H1 (cell line): Measurements from ENCODE around the gene HS6ST1. TPM values are rescaled to one million over a fixed set of nuclear protein-coding genes. Genes with fewer than 3 reads are reported as not detected.

Experiments
- CTCF ChIA-PET: fragments of 300-600 bp; sonication (Branson Sonifier 250); formaldehyde crosslinking; loops from one replicate; lab custom pipeline; 2021; ENCODE audit not compliant: partially characterized antibody; lab: Charles Lee
- POLR2A ChIA-PET: fragments of 300-600 bp; sonication (Branson Sonifier 250); formaldehyde crosslinking; loops from one replicate; lab custom pipeline; 2021; ENCODE audit warnings: inconsistent platforms; ENCODE audit not compliant: partially characterized antibody; lab: Charles Lee
- DNase-seq, 2 experiments: peaks; one replicate each; pipeline versions ENCODE4 v3.0.0 to v3.0.0-alpha.2; 2010 to 2022; ENCODE audit warnings: low spot score in 2 of 2, low read depth in 1 of 2, mixed read lengths in 1 of 2
- FAIRE-seq: peaks from 2 replicates; lab custom pipeline; 2011; peaks lifted over from hg19 to GRCh38; lab: Jason Lieb, UNC
- H2AFZ ChIP-seq: 2 replicates; pipeline ENCODE4 v1.8.1; 2012; ENCODE audit warnings: low read length, inconsistent platforms
- H2AK5ac ChIP-seq: 2 replicates; pipeline ENCODE4 v1.6.1; 2013; ENCODE audit warnings: low read depth, low read length
- H2BK120ac ChIP-seq: replicated peaks from 2 replicates; pipeline ENCODE3; 2013; ENCODE audit warnings: low read depth, low read length, inconsistent platforms
- H2BK12ac ChIP-seq: 2 replicates; pipeline ENCODE4 v1.6.1; 2013; ENCODE audit warnings: low read depth, low read length
- H2BK15ac ChIP-seq: 2 replicates; pipeline ENCODE4 v1.6.1; 2013; ENCODE audit warnings: low read length
- H2BK20ac ChIP-seq: 2 replicates; pipeline ENCODE4 v1.6.1; 2013; ENCODE audit warnings: low read length
- H2BK5ac ChIP-seq: 2 replicates; pipeline ENCODE4 v1.6.1; 2013; ENCODE audit warnings: low read depth, low read length
- H3K14ac ChIP-seq: 2 replicates; pipeline ENCODE4 v1.6.1; 2013; ENCODE audit warnings: inconsistent platforms; ENCODE audit not compliant: insufficient read length
- H3K18ac ChIP-seq: 2 replicates; pipeline ENCODE4 v1.6.1; 2013; ENCODE audit warnings: low read length; ENCODE audit errors: extremely low read depth
- H3K23ac ChIP-seq: 2 replicates; pipeline ENCODE4 v1.6.1; 2013; ENCODE audit warnings: inconsistent platforms; ENCODE audit not compliant: insufficient read length
- H3K23me2 ChIP-seq: 2 replicates; pipeline ENCODE4 v1.6.1; 2013; ENCODE audit warnings: low read depth, low read length
- H3K27ac ChIP-seq: 2 replicates; pipeline ENCODE4 v1.6.1; 2011; ENCODE audit warnings: low read depth, low read length, inconsistent platforms
- H3K27me3 ChIP-seq, 4 experiments: replicated peaks in 1 of 4; 1 replicate in 1 of 4; 2 replicates in 3 of 4; pipeline versions ENCODE4 v1.6.1 to v1.8.1; 2011 to 2013; ENCODE audit warnings: low read length in 3 of 4, mild to moderate bottlenecking in 3 of 4, inconsistent platforms in 2 of 4, mixed read lengths in 2 of 4, moderate library complexity in 1 of 4; ENCODE audit not compliant: control insufficient read depth in 3 of 4, insufficient read depth in 3 of 4; ENCODE audit errors: extremely low read depth in 1 of 4
- H3K36me3 ChIP-seq, 4 experiments: 2 replicates each; pipeline versions ENCODE4 v1.6.1 to v1.8.1; 2011 to 2013; ENCODE audit warnings: mild to moderate bottlenecking in 4 of 4, low read length in 3 of 4, moderate library complexity in 2 of 4, control low read depth in 1 of 4, inconsistent platforms in 1 of 4; ENCODE audit not compliant: insufficient read depth in 4 of 4, control insufficient read depth in 2 of 4
- H3K4ac ChIP-seq: replicated peaks from 2 replicates; pipeline ENCODE3; 2013; ENCODE audit warnings: low read length, low read depth, mixed read lengths, inconsistent platforms; ENCODE audit not compliant: insufficient read length
- H3K4me1 ChIP-seq, 4 experiments: replicated peaks in 1 of 4; 1 replicate in 1 of 4; 2 replicates in 3 of 4; pipeline versions ENCODE4 v1.6.1 to v1.8.1; 2011 to 2013; ENCODE audit warnings: low read length in 3 of 4, inconsistent platforms in 2 of 4, mixed read lengths in 1 of 4; ENCODE audit not compliant: insufficient read depth in 4 of 4, control insufficient read depth in 3 of 4
- H3K4me2 ChIP-seq, 2 experiments: 2 replicates each; pipeline versions ENCODE4 v1.6.1 to v1.8.1; 2011 to 2013; ENCODE audit warnings: low read depth in 2 of 2, low read length in 2 of 2, control low read depth in 1 of 2, inconsistent platforms in 1 of 2, mild to moderate bottlenecking in 1 of 2; ENCODE audit not compliant: insufficient read depth in 1 of 2
- H3K4me3 ChIP-seq, 4 experiments: fragments of 200-600, 300-600 bp in 1 of 4; sonication (generic), shearing (Covaris generic), sonication (Bioruptor Twin) in 1 of 4; 2 replicates each; pipeline versions ENCODE4 v1.5.1 to v1.8.1; 2011 to 2016; ENCODE audit warnings: low read length in 4 of 4, low read depth in 3 of 4, control low read depth in 2 of 4, inconsistent platforms in 2 of 4, mild to moderate bottlenecking in 2 of 4, mixed read lengths in 1 of 4, moderate library complexity in 1 of 4; ENCODE audit not compliant: insufficient read depth in 2 of 4; ENCODE audit errors: extremely low read depth in 1 of 4
- H3K56ac ChIP-seq: replicated peaks from 2 replicates; pipeline ENCODE3; 2013; ENCODE audit warnings: low read depth, mild to moderate bottlenecking, mixed read lengths, low read length, inconsistent platforms; ENCODE audit not compliant: insufficient read length
- H3K79me1 ChIP-seq: 2 replicates; pipeline ENCODE4 v1.6.1; 2013; ENCODE audit warnings: low read depth, low read length, control low read depth
- H3K79me2 ChIP-seq, 2 experiments: 2 replicates each; pipeline versions ENCODE4 v1.6.1 to v1.8.1; 2012 to 2013; ENCODE audit warnings: low read length in 2 of 2, mild to moderate bottlenecking in 2 of 2, inconsistent platforms in 1 of 2; ENCODE audit not compliant: insufficient read depth in 2 of 2, control insufficient read depth in 1 of 2
- H3K9ac ChIP-seq, 4 experiments: replicated peaks in 1 of 4; 1 replicate in 1 of 4; 2 replicates in 3 of 4; pipeline versions ENCODE4 v1.6.1 to v1.8.1; 2011 to 2013; ENCODE audit warnings: low read depth in 3 of 4, low read length in 3 of 4, control low read depth in 2 of 4, mild to moderate bottlenecking in 2 of 4, moderate library complexity in 2 of 4, inconsistent platforms in 1 of 4; ENCODE audit errors: extremely low read depth in 1 of 4
- H3K9me3 ChIP-seq, 2 experiments: 2 replicates each; pipeline versions ENCODE4 v1.6.1 to v1.8.1; 2012 to 2013; ENCODE audit warnings: mild to moderate bottlenecking in 2 of 2, moderate library complexity in 2 of 2, control low read depth in 1 of 2, inconsistent platforms in 1 of 2, low read depth in 1 of 2, low read length in 1 of 2, mixed read lengths in 1 of 2; ENCODE audit not compliant: insufficient read depth in 2 of 2
- H4K20me1 ChIP-seq, 2 experiments: replicated peaks in 1 of 2; 2 replicates each; pipeline versions ENCODE3 to v1.8.1; 2011 to 2013; ENCODE audit warnings: inconsistent platforms in 2 of 2, low read length in 2 of 2, mild to moderate bottlenecking in 1 of 2; ENCODE audit not compliant: insufficient read depth in 2 of 2, control insufficient read depth in 1 of 2
- H4K5ac ChIP-seq: 2 replicates; pipeline ENCODE4 v1.6.1; 2013; ENCODE audit warnings: low read length, low read depth, mixed read lengths, inconsistent platforms; ENCODE audit not compliant: insufficient read length
- H4K8ac ChIP-seq: 2 replicates; pipeline ENCODE4 v1.8.0; 2013; ENCODE audit warnings: mild to moderate bottlenecking, moderate library complexity, low read length, inconsistent platforms; ENCODE audit not compliant: insufficient read depth; ENCODE audit errors: extremely low read depth
- H4K91ac ChIP-seq: replicated peaks from 2 replicates; pipeline ENCODE3; 2013; ENCODE audit warnings: low read length, mixed read lengths, inconsistent platforms; ENCODE audit not compliant: insufficient read length
- HDAC2 ChIP-seq, 2 experiments: fragments of 300-600 bp in 1 of 2; sonication (generic) in 1 of 2; IDR thresholded peaks; 2 replicates each; pipeline ENCODE4 v1.6.1; 2011 to 2012; ENCODE audit warnings: low read depth in 2 of 2, low read length in 2 of 2, mild to moderate bottlenecking in 2 of 2, moderate library complexity in 2 of 2, borderline replicate concordance in 1 of 2, inconsistent platforms in 1 of 2
- POLR2AphosphoS5 ChIP-seq: IDR thresholded peaks from 2 replicates; pipeline ENCODE4 v1.6.1; 2011; ENCODE audit warnings: low read depth, low read length
- RFX5 ChIP-seq: IDR thresholded peaks from 2 replicates; pipeline ENCODE4 v1.6.1; 2011; ENCODE audit warnings: low read depth, low read length, improper control_type of control experiment, borderline replicate concordance
- TEAD4 ChIP-seq: IDR thresholded peaks from 2 replicates; pipeline ENCODE4 v1.6.1; 2012; ENCODE audit warnings: low read depth, low read length, inconsistent platforms, mixed read lengths
- WGBS, 2 experiments: shearing (Covaris generic) in 1 of 2; methylation state at CpG; one replicate each; pipeline versions ENCODE4 v1.1.6 to v1.1.7; 2013 to 2015; ENCODE audit warnings: low lambda C conversion rate in 2 of 2, mixed read lengths in 2 of 2, inconsistent platforms in 1 of 2, low coverage in 1 of 2, missing lambda C conversion rate in 1 of 2; ENCODE audit not compliant: insufficient replicate concordance in 2 of 2, insufficient coverage in 1 of 2, insufficient read length in 1 of 2; ENCODE audit errors: extremely low coverage in 1 of 2, missing lambda C conversion rate in 1 of 2; 5-methylcytosine and 5-hydroxymethylcytosine counted together
- polyA plus RNA-seq, 7 experiments: library from polyadenylated mRNA; depleted of rRNA in 3 of 7; stranded (reverse) in 5 of 7; unstranded in 2 of 7; fragments of >200 nt in 5 of 7; fragments of 200-250 nt in 2 of 7; gene quantifications; 1 replicate in 5 of 7; 2 replicates in 1 of 7; 4 replicates in 1 of 7; pipeline versions ENCODE4 v1.2.1 to v1.2.3, GENCODE V29; 2011 to 2013; ENCODE audit warnings: missing spikeins in 2 of 7, mixed read lengths in 2 of 7
- total RNA-seq: library from RNA; stranded (reverse); fragmentation: NEBNext Ultra II Directional; extraction: Animal tissue kit (Norgen Biotek cat#: 25700); gene quantifications from 2 replicates; pipeline ENCODE4 v1.2.1, GENCODE V29; 2021

HS6ST1 gene
- total and polyA plus RNA-seq, 2 of the 8 experiments (the other 6 are each of a cell fraction or from before 2014, with no cell fraction given), result 37.4 to 74.6 TPM

DNA sequence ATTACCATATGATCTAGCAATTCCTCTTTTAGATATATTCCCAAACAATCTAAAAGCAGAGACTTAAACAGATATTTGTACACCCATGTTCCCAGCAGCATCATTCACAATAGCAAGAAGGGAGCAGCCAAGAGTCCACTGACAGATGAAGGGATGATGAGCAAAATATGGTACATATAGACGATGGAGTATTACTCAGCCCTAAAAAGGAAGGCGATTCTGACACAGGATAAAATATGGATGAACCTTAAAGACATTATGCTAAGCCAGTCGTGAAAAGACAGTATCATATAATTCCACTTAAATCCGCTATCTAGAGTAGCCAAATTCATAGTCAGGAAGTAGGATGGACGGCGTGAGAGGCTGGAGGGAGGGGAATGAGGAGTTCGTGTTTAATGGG is 20.4 kb downstream of the HS6ST1 start:
- no peak overlapping the region for H2AFZ ChIP-seq
- no peak overlapping the region for H2BK20ac ChIP-seq
- H3K4me2 ChIP-seq, result no peak overlapping the region
- H3K4me3 ChIP-seq, result no peak overlapping the region
- no peak overlapping the region for H3K14ac ChIP-seq
- peaks cover 0 to 28% (median 5%) of the 10 kb centered on the region in 4 experiments; a peak in 4 of 7 replicates for H3K4me1 ChIP-seq
- H3K18ac ChIP-seq, result no peak overlapping the region
- no peak overlapping the region for H2BK12ac ChIP-seq
- no peak overlapping the region for H3K4ac ChIP-seq
- no peak overlapping the region for H4K91ac ChIP-seq
- H4K8ac ChIP-seq, result no peak overlapping the region
- H2BK5ac ChIP-seq, result no peak overlapping the region
- peaks cover 9 to 100% of the 10 kb centered on the region in 2 experiments for H3K79me2 ChIP-seq
- 92% methylated on average over 7 of the region's 7 CpGs; no CpG with 5 or more reads in 1 of the 2 experiments for WGBS, 2 experiments
- no peak overlapping the region for H3K27ac ChIP-seq
- ChIA-PET CTCF (interaction anchor here (0.9 to 1.3 kb wide), 2 partner anchors 10 to 12 kb away, joined by 3 read pairs; no protein-coding TSS in a partner anchor), POLR2A (no interaction called here)
- no peak overlapping the region for H3K56ac ChIP-seq
- H3K23ac ChIP-seq, result no peak overlapping the region
- H2BK15ac ChIP-seq, result no peak overlapping the region
- no peaks in the 10 kb centered on the region for H3K9me3 ChIP-seq
- no peak overlapping the region for H3K9ac ChIP-seq
- FAIRE-seq, result no peak
- H3K27me3 ChIP-seq, result no peaks in the 10 kb centered on the region
- DNase-seq, result no peak
- peaks cover 63% of the 10 kb centered on the region for H3K79me1 ChIP-seq
- H3K23me2 ChIP-seq, result no peaks in the 10 kb centered on the region
- no peak overlapping the region for H2AK5ac ChIP-seq
- H3K36me3 ChIP-seq, result no peaks in the 10 kb centered on the region; a peak in 1 of 8 replicates
- H4K20me1 ChIP-seq, result peaks cover 53 to 64% of the 10 kb centered on the region in 2 experiments
- no peak overlapping the region for H2BK120ac ChIP-seq
- no peak overlapping the region for H4K5ac ChIP-seq
- TF ChIP-seq TEAD4, result no peak
- no peak for TF ChIP-seq RFX5
- TF ChIP-seq HDAC2 (IDR thresholded peaks at IDR 0.05; ENCODE audit: borderline replicate concordance in 1 of 2, low read depth in 2 of 2, low read length in 2 of 2), result no peak
- no peak for TF ChIP-seq POLR2AphosphoS5
